Uterus (tissue), 2 donors: ENCODE results near the gene TSHZ2.

ENCODE experiments used
- POLR2A ChIP-seq, 2 donors: fragments of 450-650 bp; IDR thresholded peaks; one replicate each; pipeline ENCODE4 v1.6.1; 2016; ENCODE audit warnings: antibody characterized with exemption in 2 of 2, mild to moderate bottlenecking in 1 of 2, moderate library complexity in 1 of 2
- TF ChIP-seq, protein P1 (sequence below), 4 experiments: fragments of 200-600 bp in 2 of 4; fragments of 450-650 bp in 2 of 4; sonication (generic) in 2 of 4; IDR thresholded peaks; one replicate each; pipeline ENCODE4 v1.5.1; 2016 to 2019; ENCODE audit warnings: antibody characterized with exemption in 4 of 4, mild to moderate bottlenecking in 2 of 4, moderate library complexity in 1 of 4

DNA sequence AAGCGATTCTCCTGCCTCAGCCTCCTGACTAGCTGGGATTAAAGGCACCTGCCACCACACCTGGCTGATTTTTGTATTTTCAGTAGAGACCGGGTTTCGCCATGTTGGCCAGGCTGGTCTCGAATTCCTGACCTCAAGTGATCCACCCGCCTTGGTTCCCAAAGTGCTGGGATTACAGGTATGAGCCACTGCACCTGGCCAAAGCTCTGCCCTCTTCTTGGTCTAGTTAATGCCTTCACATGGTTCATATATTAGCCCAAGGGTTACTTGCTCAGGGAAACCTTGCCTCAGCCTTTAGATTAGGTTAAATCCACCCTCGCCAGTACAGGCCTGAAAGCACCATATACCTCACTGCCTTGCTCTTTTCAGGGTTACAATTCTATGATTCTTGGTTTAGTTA, 26.1 kb downstream of the TSHZ2 start:
- TF ChIP-seq, protein P1, sequence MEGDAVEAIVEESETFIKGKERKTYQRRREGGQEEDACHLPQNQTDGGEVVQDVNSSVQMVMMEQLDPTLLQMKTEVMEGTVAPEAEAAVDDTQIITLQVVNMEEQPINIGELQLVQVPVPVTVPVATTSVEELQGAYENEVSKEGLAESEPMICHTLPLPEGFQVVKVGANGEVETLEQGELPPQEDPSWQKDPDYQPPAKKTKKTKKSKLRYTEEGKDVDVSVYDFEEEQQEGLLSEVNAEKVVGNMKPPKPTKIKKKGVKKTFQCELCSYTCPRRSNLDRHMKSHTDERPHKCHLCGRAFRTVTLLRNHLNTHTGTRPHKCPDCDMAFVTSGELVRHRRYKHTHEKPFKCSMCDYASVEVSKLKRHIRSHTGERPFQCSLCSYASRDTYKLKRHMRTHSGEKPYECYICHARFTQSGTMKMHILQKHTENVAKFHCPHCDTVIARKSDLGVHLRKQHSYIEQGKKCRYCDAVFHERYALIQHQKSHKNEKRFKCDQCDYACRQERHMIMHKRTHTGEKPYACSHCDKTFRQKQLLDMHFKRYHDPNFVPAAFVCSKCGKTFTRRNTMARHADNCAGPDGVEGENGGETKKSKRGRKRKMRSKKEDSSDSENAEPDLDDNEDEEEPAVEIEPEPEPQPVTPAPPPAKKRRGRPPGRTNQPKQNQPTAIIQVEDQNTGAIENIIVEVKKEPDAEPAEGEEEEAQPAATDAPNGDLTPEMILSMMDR (IDR thresholded peaks at IDR 0.05), result no peak
- TF ChIP-seq POLR2A (IDR thresholded peaks at IDR 0.05), result no peak
